Mucosa of descending colon (tissue), 3 donors: Measurements from ENCODE around the gene STYXL2. TPM values are rescaled to one million over a fixed set of nuclear protein-coding genes. Genes with fewer than 3 reads are reported as not detected.

ENCODE experiments used
- ATAC-seq: fragments of 200-7000 bp; cut with Tn5 transposase; one replicate; pipeline ENCODE4 v1.9.1; 2020; ENCODE audit warnings: mild to moderate bottlenecking, moderate library complexity
- DNase-seq, 3 donors: peaks; one replicate each; pipeline ENCODE4 v3.0.0-alpha.2; 2020
- H3K36me3 ChIP-seq: fragments of 200-600 bp; one replicate; pipeline ENCODE4 v1.8.0; 2021; ENCODE audit warnings: low read depth, mild to moderate bottlenecking
- H3K4me1 ChIP-seq: fragments of 200-600 bp; one replicate; pipeline ENCODE4 v1.8.0; 2021; ENCODE audit warnings: low read depth, mild to moderate bottlenecking
- H3K4me3 ChIP-seq: fragments of 200-600 bp; one replicate; pipeline ENCODE4 v1.8.0; 2021; ENCODE audit warnings: mild to moderate bottlenecking
- H3K9me3 ChIP-seq: fragments of 200-600 bp; one replicate; pipeline ENCODE4 v1.8.0; 2021; ENCODE audit warnings: mild to moderate bottlenecking
- CTCF ChIP-seq: fragments of 200-600 bp; IDR thresholded peaks from one replicate; pipeline ENCODE4 v1.8.0; 2022; ENCODE audit warnings: antibody characterized with exemption, mild to moderate bottlenecking
- intact Hi-C, 2 donors: fragments of 100-400 bp; cut with DNase I in 1 of 2; cut with micrococcal nuclease in 1 of 2; formaldehyde crosslinking; loops; one replicate each; pipeline versions ENCODE4 v1.11.0 to v1.11.1; 2022; cut with DNase I, micrococcal nuclease
- total RNA-seq, 3 donors: library from RNA; stranded (reverse); fragmentation: NEBNext Ultra II Directional in 2 of 3; extraction: Animal tissue kit (Norgen Biotek cat#: 25700) in 2 of 3; gene quantifications; one replicate each; pipeline versions ENCODE4 v1.2.1 to v1.2.4, GENCODE V29; 2021 to 2023
- donor health status: DM: no; HTN: no; CAD: no; lungs with moderate emphysema.
- donor health status: DM: no; HTN: no; CAD: no.
- donor health status: DM: no; HTN: yes; CAD: no.

The STYXL2 gene
- total RNA-seq, 3 donors from 2014 or later: 0.13 to 0.17 (median 0.17) TPM

DNA sequence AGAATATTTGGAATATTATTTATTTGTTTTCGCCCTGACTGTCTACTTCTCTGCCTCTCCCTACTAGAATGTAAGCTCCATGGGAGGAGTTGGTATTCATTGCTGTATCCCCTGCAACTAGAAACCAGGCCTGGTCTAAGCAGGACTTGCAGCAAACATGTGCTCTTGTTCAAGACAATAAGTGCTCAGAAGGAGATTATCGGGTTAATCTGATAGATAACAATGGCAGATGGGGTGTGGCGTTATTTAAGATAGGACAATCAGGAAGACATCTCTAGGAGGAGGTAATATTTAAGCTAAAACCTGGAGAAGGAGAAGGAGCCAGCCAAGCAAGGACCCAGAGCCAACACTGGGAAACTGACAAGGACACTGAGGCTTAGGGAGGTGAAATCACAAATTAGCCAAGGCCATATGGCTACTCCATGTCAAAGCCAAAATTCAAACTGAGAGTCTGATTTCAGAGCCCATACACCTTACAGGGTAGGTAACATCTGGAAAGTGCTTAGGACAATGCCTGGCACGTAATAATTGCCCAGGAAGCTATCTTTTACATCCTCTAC is 41.5 kb downstream of the STYXL2 start:
- intact Hi-C loops: no loop called here
- Histone ChIP-seq H3K9me3 (no peaks in the 10 kb centered on the region), H3K36me3 (no peaks in the 10 kb centered on the region), H3K4me3 (no peak overlapping the region), H3K4me1 (no peaks in the 10 kb centered on the region)
- ATAC-seq (peak; percentile 34), DNase-seq (no peak)
- TF ChIP-seq CTCF: no peak

GRCh38 chr1:167136191-167136614 is 42.3 kb downstream of the STYXL2 start:
- H3K9me3 ChIP-seq: no peaks in the 10 kb centered on the region
- DNase-seq: peak; percentile 49 to 58 (median 53)
- TF ChIP-seq CTCF: no peak
- intact Hi-C loops: no loop called here
- H3K4me3 ChIP-seq: no peak overlapping the region
- no peaks in the 10 kb centered on the region for H3K4me1 ChIP-seq
- no peaks in the 10 kb centered on the region for H3K36me3 ChIP-seq
- ATAC-seq: peak; percentile 88

- Histone ChIP-seq H3K4me1 (no peaks in the 10 kb centered on the region), H3K36me3 (no peaks in the 10 kb centered on the region), H3K4me3 (no peak overlapping the region), H3K9me3 (no peaks in the 10 kb centered on the region)
- ATAC-seq (no peak), DNase-seq (no peak)
- TF ChIP-seq CTCF: no peak
- intact Hi-C loops: no loop called here
Observed at GRCh38 chr1:167136806-167137205, 42.9 kb downstream of the STYXL2 start.

GRCh38 chr1:167137332-167137781 is 43.5 kb downstream of the STYXL2 start:
- H3K36me3 ChIP-seq: no peaks in the 10 kb centered on the region
- intact Hi-C loops: no loop called here
- ATAC-seq (no peak), DNase-seq (no peak)
- no peaks in the 10 kb centered on the region for H3K9me3 ChIP-seq
- TF ChIP-seq CTCF: no peak
- H3K4me1 ChIP-seq: no peaks in the 10 kb centered on the region
- no peak overlapping the region for H3K4me3 ChIP-seq

GRCh38 chr1:167137793-167138510 is 44.1 kb downstream of the STYXL2 start:
- no peak for DNase-seq
- no peak for TF ChIP-seq CTCF
- ATAC-seq: no peak
- Histone ChIP-seq H3K36me3 (no peaks in the 10 kb centered on the region), H3K4me1 (no peaks in the 10 kb centered on the region), H3K9me3 (no peaks in the 10 kb centered on the region), H3K4me3 (no peak overlapping the region)
- intact Hi-C loops: no loop called here
